GM12874 (cell line): Measurements from ENCODE around the gene ARRDC1.

Experiments
- CTCF ChIP-seq: IDR thresholded peaks from 2 replicates; pipeline ENCODE4 v1.5.1; 2011; ENCODE audit warnings: low read depth, mild to moderate bottlenecking, control low read depth, low read length, moderate library complexity; ENCODE audit not compliant: insufficient read depth

ARRDC1 gene

GRCh38 chr9:137648396-137648795 is 42.9 kb downstream of the ARRDC1 start:
- no peak for TF ChIP-seq CTCF

GRCh38 chr9:137649553-137649952 is 44.1 kb downstream of the ARRDC1 start:
- no peak for TF ChIP-seq CTCF

- no peak for TF ChIP-seq CTCF
Observed at GRCh38 chr9:137650259-137650658, 44.8 kb downstream of the ARRDC1 start.

- TF ChIP-seq CTCF = no peak
Observed at GRCh38 chr9:137650779-137651178, 45.3 kb downstream of the ARRDC1 start.

GRCh38 chr9:137656416-137656815 is 50.9 kb downstream of the ARRDC1 start:
- no peak for TF ChIP-seq CTCF

GRCh38 chr9:137657606-137658005 is 52.1 kb downstream of the ARRDC1 start:
- TF ChIP-seq CTCF = no peak

GRCh38 chr9:137658781-137659180 is 53.3 kb downstream of the ARRDC1 start:
- no peak for TF ChIP-seq CTCF

GRCh38 chr9:137660144-137660543 is 54.7 kb downstream of the ARRDC1 start:
- no peak for TF ChIP-seq CTCF
